ENCODE measurements around the gene OSBP2. TPM values are rescaled to one million over a fixed set of nuclear protein-coding genes. Genes with fewer than 3 reads are reported as not detected.

OSBP2 gene
- total and polyA plus RNA-seq, 2 experiments from 2014 or later: 2.1 to 2.9 TPM

DNA sequence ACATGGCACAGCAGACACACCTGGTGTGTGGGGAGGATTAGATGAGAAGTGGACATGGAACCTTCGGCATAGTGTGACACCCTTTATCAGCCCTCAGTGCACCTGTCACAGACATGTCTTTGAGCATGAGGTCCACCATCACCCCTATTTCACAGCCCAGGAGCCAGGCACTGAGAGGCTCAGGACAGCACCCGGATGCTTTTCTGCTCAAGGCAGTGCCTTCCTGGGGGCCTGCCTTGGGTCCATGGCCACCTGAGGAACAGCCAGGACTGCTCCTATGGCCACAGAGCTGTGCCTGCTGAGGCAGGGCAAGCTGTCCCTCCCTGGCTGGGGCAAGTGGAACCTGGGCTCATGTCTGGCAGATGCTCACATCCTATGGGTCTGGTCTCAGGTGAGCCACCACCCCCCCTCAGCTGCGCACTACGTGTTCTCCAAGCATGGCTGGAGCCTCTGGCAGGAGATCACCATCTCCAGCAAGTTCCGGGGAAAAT is 198.1 kb downstream of the OSBP2 start:
- H3K27ac Mint-ChIP-seq: no peak overlapping the region
- H3K4me1 ChIP-seq (ENCODE audit: insufficient read depth): no peaks in the 10 kb centered on the region
- no peaks in the 10 kb centered on the region for H3K9me2 ChIP-seq (ENCODE audit: insufficient read depth)
- H3K36me3 Mint-ChIP-seq (ENCODE audit: low read depth): peaks cover 23% of the 10 kb centered on the region
- DNase-seq (ENCODE audit: low spot score) (no peak), ATAC-seq (no peak)
- peaks cover 13% of the 10 kb centered on the region for H3K27me3 Mint-ChIP-seq (ENCODE audit: insufficient read depth, low read depth, poor library complexity)
- H3K27ac ChIP-seq (ENCODE audit: low read depth): no peak overlapping the region
- H3K36me3 ChIP-seq (ENCODE audit: insufficient read depth): no peaks in the 10 kb centered on the region
- H2AFZ ChIP-seq: no peak overlapping the region
- H4K20me1 ChIP-seq (replicated peaks; ENCODE audit: insufficient read depth): no peaks in the 10 kb centered on the region
- H3F3A ChIP-seq (replicated peaks; ENCODE audit: low read depth): no peaks in the 10 kb centered on the region
- no peak overlapping the region for H3K4me3 Mint-ChIP-seq
- H3K9me3 Mint-ChIP-seq: no peaks in the 10 kb centered on the region
- H3K4me2 ChIP-seq: no peak overlapping the region
- H3K4me3 ChIP-seq: no peak overlapping the region
- TF ChIP-seq, protein P1, sequence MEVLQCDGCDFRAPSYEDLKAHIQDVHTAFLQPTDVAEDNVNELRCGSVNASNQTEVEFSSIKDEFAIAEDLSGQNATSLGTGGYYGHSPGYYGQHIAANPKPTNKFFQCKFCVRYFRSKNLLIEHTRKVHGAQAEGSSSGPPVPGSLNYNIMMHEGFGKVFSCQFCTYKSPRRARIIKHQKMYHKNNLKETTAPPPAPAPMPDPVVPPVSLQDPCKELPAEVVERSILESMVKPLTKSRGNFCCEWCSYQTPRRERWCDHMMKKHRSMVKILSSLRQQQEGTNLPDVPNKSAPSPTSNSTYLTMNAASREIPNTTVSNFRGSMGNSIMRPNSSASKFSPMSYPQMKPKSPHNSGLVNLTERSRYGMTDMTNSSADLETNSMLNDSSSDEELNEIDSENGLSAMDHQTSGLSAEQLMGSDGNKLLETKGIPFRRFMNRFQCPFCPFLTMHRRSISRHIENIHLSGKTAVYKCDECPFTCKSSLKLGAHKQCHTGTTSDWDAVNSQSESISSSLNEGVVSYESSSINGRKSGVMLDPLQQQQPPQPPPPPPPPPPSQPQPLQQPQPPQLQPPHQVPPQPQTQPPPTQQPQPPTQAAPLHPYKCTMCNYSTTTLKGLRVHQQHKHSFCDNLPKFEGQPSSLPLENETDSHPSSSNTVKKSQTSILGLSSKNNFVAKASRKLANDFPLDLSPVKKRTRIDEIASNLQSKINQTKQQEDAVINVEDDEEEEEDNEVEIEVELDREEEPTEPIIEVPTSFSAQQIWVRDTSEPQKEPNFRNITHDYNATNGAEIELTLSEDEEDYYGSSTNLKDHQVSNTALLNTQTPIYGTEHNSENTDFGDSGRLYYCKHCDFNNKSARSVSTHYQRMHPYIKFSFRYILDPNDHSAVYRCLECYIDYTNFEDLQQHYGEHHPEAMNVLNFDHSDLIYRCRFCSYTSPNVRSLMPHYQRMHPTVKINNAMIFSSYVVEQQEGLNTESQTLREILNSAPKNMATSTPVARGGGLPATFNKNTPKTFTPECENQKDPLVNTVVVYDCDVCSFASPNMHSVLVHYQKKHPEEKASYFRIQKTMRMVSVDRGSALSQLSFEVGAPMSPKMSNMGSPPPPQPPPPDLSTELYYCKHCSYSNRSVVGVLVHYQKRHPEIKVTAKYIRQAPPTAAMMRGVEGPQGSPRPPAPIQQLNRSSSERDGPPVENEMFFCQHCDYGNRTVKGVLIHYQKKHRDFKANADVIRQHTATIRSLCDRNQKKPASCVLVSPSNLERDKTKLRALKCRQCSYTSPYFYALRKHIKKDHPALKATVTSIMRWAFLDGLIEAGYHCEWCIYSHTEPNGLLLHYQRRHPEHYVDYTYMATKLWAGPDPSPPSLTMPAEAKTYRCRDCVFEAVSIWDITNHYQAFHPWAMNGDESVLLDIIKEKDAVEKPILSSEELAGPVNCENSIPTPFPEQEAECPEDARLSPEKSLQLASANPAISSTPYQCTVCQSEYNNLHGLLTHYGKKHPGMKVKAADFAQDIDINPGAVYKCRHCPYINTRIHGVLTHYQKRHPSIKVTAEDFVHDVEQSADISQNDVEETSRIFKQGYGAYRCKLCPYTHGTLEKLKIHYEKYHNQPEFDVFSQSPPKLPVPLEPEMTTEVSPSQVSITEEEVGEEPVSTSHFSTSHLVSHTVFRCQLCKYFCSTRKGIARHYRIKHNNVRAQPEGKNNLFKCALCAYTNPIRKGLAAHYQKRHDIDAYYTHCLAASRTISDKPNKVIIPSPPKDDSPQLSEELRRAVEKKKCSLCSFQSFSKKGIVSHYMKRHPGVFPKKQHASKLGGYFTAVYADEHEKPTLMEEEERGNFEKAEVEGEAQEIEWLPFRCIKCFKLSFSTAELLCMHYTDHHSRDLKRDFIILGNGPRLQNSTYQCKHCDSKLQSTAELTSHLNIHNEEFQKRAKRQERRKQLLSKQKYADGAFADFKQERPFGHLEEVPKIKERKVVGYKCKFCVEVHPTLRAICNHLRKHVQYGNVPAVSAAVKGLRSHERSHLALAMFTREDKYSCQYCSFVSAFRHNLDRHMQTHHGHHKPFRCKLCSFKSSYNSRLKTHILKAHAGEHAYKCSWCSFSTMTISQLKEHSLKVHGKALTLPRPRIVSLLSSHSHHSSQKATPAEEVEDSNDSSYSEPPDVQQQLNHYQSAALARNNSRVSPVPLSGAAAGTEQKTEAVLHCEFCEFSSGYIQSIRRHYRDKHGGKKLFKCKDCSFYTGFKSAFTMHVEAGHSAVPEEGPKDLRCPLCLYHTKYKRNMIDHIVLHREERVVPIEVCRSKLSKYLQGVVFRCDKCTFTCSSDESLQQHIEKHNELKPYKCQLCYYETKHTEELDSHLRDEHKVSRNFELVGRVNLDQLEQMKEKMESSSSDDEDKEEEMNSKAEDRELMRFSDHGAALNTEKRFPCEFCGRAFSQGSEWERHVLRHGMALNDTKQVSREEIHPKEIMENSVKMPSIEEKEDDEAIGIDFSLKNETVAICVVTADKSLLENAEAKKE (CRISPR knock-in tag; IDR thresholded peaks at IDR 0.05): no peak
- TF ChIP-seq EZH2phosphoT487 (IDR thresholded peaks at IDR 0.05; ENCODE audit: unreplicated experiment) (no peak), JUNB (IDR thresholded peaks at IDR 0.05; ENCODE audit: unreplicated experiment) (no peak), NANOG (IDR thresholded peaks at IDR 0.05; ENCODE audit: borderline replicate concordance) (no peak), EZH2 (IDR thresholded peaks at IDR 0.05; ENCODE audit: low read depth, unreplicated experiment) (no peak), STAT1 (IDR thresholded peaks at IDR 0.05; ENCODE audit: unreplicated experiment) (no peak)
- TF ChIP-seq, protein P2, sequence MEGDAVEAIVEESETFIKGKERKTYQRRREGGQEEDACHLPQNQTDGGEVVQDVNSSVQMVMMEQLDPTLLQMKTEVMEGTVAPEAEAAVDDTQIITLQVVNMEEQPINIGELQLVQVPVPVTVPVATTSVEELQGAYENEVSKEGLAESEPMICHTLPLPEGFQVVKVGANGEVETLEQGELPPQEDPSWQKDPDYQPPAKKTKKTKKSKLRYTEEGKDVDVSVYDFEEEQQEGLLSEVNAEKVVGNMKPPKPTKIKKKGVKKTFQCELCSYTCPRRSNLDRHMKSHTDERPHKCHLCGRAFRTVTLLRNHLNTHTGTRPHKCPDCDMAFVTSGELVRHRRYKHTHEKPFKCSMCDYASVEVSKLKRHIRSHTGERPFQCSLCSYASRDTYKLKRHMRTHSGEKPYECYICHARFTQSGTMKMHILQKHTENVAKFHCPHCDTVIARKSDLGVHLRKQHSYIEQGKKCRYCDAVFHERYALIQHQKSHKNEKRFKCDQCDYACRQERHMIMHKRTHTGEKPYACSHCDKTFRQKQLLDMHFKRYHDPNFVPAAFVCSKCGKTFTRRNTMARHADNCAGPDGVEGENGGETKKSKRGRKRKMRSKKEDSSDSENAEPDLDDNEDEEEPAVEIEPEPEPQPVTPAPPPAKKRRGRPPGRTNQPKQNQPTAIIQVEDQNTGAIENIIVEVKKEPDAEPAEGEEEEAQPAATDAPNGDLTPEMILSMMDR (conservative IDR thresholded peaks at IDR 0.05; ENCODE audit: low read depth in 2 of 2): no peak
- H3K4me1 Mint-ChIP-seq: peaks cover 20% of the 10 kb centered on the region
- H3K79me2 ChIP-seq (replicated peaks; ENCODE audit: insufficient read depth): no peaks in the 10 kb centered on the region
- no peaks in the 10 kb centered on the region for H3K27me3 ChIP-seq (ENCODE audit: insufficient read depth)
